ENCODE data around the gene SPAAR. TPM values are rescaled to one million over a fixed set of nuclear protein-coding genes. Genes with fewer than 3 reads are reported as not detected.
A peak's percentile ranks its signal among the peaks of the same experiment; 100 is the strongest.

SPAAR gene
- polyA plus RNA-seq, 1 experiment = 0.17 TPM

DNA sequence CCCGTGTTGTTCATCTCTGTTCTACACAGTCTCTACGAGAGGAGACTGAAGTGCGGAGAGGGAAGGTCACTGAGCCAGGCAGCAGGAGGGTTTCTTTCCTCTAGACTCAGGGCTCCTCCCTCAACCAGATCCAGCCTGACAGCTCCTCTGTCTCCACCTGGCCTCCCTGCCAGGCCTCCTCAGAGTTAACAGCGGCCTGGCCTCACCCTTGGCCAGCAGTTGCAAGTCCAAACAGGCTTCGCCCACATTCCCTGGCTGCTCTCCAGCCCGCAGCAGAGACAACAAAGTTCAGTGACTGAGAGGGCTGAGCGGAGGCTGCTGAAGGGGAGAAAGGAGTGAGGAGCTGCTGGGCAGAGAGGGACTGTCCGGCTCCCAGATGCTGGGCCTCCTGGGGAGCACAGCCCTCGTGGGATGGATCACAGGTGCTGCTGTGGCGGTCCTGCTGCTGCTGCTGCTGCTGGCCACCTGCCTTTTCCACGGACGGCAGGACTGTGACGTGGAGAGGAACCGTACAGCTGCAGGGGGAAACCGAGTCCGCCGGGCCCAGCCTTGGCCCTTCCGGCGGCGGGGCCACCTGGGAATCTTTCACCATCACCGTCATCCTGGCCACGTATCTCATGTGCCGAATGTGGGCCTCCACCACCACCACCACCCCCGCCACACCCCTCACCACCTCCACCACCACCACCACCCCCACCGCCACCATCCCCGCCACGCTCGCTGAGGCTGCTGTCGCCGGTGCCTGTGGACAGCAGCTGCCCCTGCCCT, 3.2 kb upstream of the SPAAR start, which contains the start of gene HRCT1:
TSS of gene HRCT1 (plus strand) at position 291 of the 768 bp plus-strand sequence. CDS start at position 377, 86 bp downstream.
- peak within 1 kb of the TSS; percentile 34; the same call in 1 of the 2 replicates for H3K4me3 ChIP-seq (ENCODE audit: low read depth, low read length)
- CTCF ChIA-PET = interaction anchor here (0.5 to 13.6 kb wide), 9 partner anchors 18 to 116 kb away, joined by 3 to 153 read pairs (median 3); no protein-coding TSS in a partner anchor

DNA sequence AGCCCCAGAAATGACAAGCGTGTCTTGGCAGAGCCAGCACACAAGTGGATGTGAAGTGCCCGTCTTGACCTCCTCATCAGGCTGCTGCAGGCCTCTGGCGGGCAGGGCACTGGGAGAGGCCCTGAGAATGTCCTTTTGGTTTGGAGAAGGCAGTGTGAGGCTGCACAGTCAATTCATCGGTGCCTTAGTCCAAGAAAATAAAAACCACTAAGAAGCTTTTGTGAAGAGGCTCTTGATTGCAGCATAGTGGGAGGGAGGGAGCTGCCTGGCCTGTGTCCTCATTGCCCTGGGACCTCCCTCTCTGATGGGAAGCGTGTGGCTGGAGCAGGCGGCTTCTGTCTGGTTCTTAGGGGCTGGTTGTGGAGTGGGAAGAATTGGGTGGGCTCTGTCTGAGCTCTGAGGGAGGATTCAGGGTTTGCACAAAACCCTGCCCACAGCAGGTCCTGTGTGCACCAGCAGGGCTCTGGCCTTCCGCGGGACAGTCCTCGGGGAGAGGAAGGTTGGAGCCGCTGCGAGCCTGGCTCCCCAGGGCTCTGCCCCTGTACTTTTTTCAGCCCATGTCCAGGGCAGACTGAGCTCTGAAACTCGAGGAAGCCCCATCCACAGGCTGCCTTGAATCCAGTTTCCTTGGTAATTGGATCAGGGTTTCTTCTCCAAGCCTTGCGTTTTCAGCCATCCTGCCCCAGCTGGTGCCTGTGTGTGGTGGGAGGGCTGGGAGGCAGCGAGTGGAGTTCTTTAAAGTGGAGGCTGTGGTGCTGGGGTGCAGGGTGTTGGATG, 2.2 kb upstream of the SPAAR start:
- ChIA-PET CTCF (interaction anchor here (0.9 to 13.6 kb wide), 7 partner anchors 17 to 117 kb away, joined by 3 to 153 read pairs (median 3); no protein-coding TSS in a partner anchor), POLR2A (interaction anchor here (0.7 to 3.1 kb wide), 9 partner anchors 12 to 283 kb away, joined by 3 to 25 read pairs (median 4); partner anchors contain the start of genes CLTA, CREB3, RECK and TLN1)
- no peaks in the 10 kb centered on the region for H3K27me3 ChIP-seq (ENCODE audit: control insufficient read depth, insufficient read depth, low read length)
- peak overlapping the region; percentile 34 for H3K4me3 ChIP-seq (ENCODE audit: low read depth, low read length)
- H3K27ac ChIP-seq (ENCODE audit: low read depth, low read length) = peak overlapping the region; percentile 97
- TF ChIP-seq, protein P1, sequence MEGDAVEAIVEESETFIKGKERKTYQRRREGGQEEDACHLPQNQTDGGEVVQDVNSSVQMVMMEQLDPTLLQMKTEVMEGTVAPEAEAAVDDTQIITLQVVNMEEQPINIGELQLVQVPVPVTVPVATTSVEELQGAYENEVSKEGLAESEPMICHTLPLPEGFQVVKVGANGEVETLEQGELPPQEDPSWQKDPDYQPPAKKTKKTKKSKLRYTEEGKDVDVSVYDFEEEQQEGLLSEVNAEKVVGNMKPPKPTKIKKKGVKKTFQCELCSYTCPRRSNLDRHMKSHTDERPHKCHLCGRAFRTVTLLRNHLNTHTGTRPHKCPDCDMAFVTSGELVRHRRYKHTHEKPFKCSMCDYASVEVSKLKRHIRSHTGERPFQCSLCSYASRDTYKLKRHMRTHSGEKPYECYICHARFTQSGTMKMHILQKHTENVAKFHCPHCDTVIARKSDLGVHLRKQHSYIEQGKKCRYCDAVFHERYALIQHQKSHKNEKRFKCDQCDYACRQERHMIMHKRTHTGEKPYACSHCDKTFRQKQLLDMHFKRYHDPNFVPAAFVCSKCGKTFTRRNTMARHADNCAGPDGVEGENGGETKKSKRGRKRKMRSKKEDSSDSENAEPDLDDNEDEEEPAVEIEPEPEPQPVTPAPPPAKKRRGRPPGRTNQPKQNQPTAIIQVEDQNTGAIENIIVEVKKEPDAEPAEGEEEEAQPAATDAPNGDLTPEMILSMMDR (IDR thresholded peaks at IDR 0.05; ENCODE audit: low read depth, low read length) = no peak
- DNase-seq (ENCODE audit: low read depth, low spot score) = no peak
- H3K9me3 ChIP-seq (ENCODE audit: control insufficient read depth, insufficient read depth, low read length) = no peaks in the 10 kb centered on the region; the same call in 1 of the 2 replicates

More for the DNA sequence above, 3.2 kb upstream of the SPAAR start, which contains the start of gene HRCT1:
- Histone ChIP-seq H3K27me3 (ENCODE audit: control insufficient read depth, insufficient read depth, low read length) (no peaks in the 10 kb centered on the region), H3K9me3 (ENCODE audit: control insufficient read depth, insufficient read depth, low read length) (no peaks in the 10 kb centered on the region; the same call in 1 of the 2 replicates), H3K27ac (ENCODE audit: low read depth, low read length) (peak within 1 kb of the TSS; percentile 97)
- POLR2A ChIA-PET = interaction anchor here (0.6 to 3.1 kb wide), 11 partner anchors 13 to 353 kb away, joined by 3 to 25 read pairs (median 4); partner anchors contain the start of genes CREB3, HINT2, RECK and TLN1
- TF ChIP-seq, protein P1 (IDR thresholded peaks at IDR 0.05; ENCODE audit: low read depth, low read length) = no peak
- peak; percentile 88 for DNase-seq (ENCODE audit: low read depth, low spot score)

- CTCF ChIA-PET = interaction anchor here (0.9 to 13.6 kb wide), 7 partner anchors 26 to 117 kb away, joined by 3 to 153 read pairs (median 3); no protein-coding TSS in a partner anchor
- TF ChIP-seq, protein P1 (IDR thresholded peaks at IDR 0.05; ENCODE audit: low read depth, low read length) = no peak
- Histone ChIP-seq H3K4me3 (ENCODE audit: low read depth, low read length) (peak overlapping the region; percentile 34), H3K27ac (ENCODE audit: low read depth, low read length) (peak overlapping the region; percentile 97), H3K9me3 (ENCODE audit: control insufficient read depth, insufficient read depth, low read length) (no peaks in the 10 kb centered on the region; the same call in 1 of the 2 replicates), H3K27me3 (ENCODE audit: control insufficient read depth, insufficient read depth, low read length) (no peaks in the 10 kb centered on the region)
- POLR2A ChIA-PET = interaction anchor here (0.6 to 3.1 kb wide), 5 partner anchors 17 to 283 kb away, joined by 3 to 25 read pairs (median 4); partner anchors contain the start of gene CLTA
- DNase-seq (ENCODE audit: low read depth, low spot score) = no peak
Measured at GRCh38 chr9:35907711-35908503, 1.4 kb upstream of the SPAAR start.

DNA sequence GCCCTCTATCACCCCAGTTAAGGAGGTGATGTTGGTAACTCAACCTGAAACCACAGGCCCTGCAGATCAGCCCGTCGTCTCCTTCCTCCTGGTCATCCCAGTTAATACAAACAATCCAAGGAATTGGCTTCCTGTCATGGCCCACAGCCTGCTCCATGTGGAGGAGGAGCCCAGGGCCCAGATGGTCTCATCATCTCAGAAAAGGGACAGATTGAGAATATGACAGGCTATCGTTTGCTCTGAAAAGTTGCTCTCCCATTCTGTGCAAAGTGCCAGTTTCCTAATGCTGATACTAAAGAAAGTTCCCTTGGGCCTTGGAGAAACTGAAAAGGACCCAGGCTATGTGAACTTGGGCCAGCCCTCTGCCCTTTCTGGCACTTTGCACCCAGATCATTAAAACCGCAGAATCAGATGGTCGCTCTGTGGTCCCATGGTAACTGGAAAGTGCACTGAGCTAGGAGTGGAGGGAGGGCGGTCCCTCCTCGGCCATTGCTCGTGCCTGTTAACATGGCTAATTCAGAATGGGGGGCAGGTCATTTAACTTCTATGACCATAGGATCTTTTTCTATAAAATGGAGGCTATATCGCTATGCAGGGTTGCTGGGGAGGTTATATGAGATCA, 675 bp upstream of the SPAAR start:
- Histone ChIP-seq H3K27me3 (ENCODE audit: control insufficient read depth, insufficient read depth, low read length) (no peaks in the 10 kb centered on the region), H3K27ac (ENCODE audit: low read depth, low read length) (peak overlapping the region; percentile 97), H3K9me3 (ENCODE audit: control insufficient read depth, insufficient read depth, low read length) (no peaks in the 10 kb centered on the region; the same call in 1 of the 2 replicates), H3K4me3 (ENCODE audit: low read depth, low read length) (no peak overlapping the region)
- no peak for DNase-seq (ENCODE audit: low read depth, low spot score)
- TF ChIP-seq, protein P1 (IDR thresholded peaks at IDR 0.05; ENCODE audit: low read depth, low read length) = no peak
- CTCF ChIA-PET = interaction anchor here (1.0 to 13.6 kb wide), 4 partner anchors 37 to 84 kb away, joined by 3 to 153 read pairs (median 4); no protein-coding TSS in a partner anchor
- POLR2A ChIA-PET = interaction anchor here (0.6 to 0.7 kb wide), 2 partner anchors 79 to 119 kb away, joined by 3 to 4 read pairs; no protein-coding TSS in a partner anchor

All from AG04450 (cell line).